CD14-positive monocyte (primary cell): ENCODE data around the gene PTK6. TPM values are rescaled to one million over a fixed set of nuclear protein-coding genes. Genes with fewer than 3 reads are reported as not detected.
A peak's percentile ranks its signal among the peaks of the same experiment; 100 is the strongest.

Experiments used
- DNase-seq, 3 donors: peaks; one replicate each; pipeline ENCODE4 v3.0.0-alpha.2; 2011 to 2022
- H2AFZ ChIP-seq: 2 replicates; pipeline ENCODE4 v1.6.0; 2012; ENCODE audit warnings: mild to moderate bottlenecking, low read depth, low read length, inconsistent platforms; ENCODE audit not compliant: insufficient read depth, poor library complexity, severe bottlenecking
- H3K27ac ChIP-seq, 2 donors: 1 replicate in 1 of 2; 2 replicates in 1 of 2; pipeline ENCODE4 v1.5.1; 2012 to 2013; ENCODE audit warnings: low read length in 2 of 2, control low read depth in 1 of 2, inconsistent platforms in 1 of 2, low read depth in 1 of 2, mild to moderate bottlenecking in 1 of 2
- H3K27me3 ChIP-seq, 2 donors: one replicate each; pipeline versions ENCODE4 v1.6.0 to v1.6.1; 2011 to 2013; ENCODE audit warnings: low read length in 2 of 2; ENCODE audit not compliant: control insufficient read depth in 2 of 2, insufficient read depth in 2 of 2
- H3K36me3 ChIP-seq, 2 donors: replicated peaks in 1 of 2; 1 replicate in 1 of 2; 2 replicates in 1 of 2; pipeline versions ENCODE4 v1.5.1 to v1.6.1; 2012 to 2013; ENCODE audit warnings: low read length in 2 of 2, control low read depth in 1 of 2, inconsistent platforms in 1 of 2, mild to moderate bottlenecking in 1 of 2; ENCODE audit not compliant: insufficient read depth in 2 of 2, control insufficient read depth in 1 of 2
- H3K4me1 ChIP-seq, 2 donors: 1 replicate in 1 of 2; 2 replicates in 1 of 2; pipeline versions ENCODE4 v1.5.1 to v1.6.1; 2012 to 2013; ENCODE audit warnings: low read length in 2 of 2, control low read depth in 1 of 2, inconsistent platforms in 1 of 2, mild to moderate bottlenecking in 1 of 2, moderate library complexity in 1 of 2; ENCODE audit not compliant: insufficient read depth in 2 of 2, control insufficient read depth in 1 of 2
- H3K4me2 ChIP-seq: replicated peaks from 2 replicates; pipeline ENCODE3; 2012; ENCODE audit warnings: low read length, moderate library complexity, mild to moderate bottlenecking; ENCODE audit not compliant: poor library complexity, severe bottlenecking; ENCODE audit errors: extremely low read depth
- H3K4me3 ChIP-seq, 3 experiments: fragments of 200-600 bp in 1 of 3; sonication (generic) in 1 of 3; replicated peaks in 1 of 3; 1 replicate in 2 of 3; 2 replicates in 1 of 3; pipeline ENCODE4 v1.5.1; 2011 to 2013; ENCODE audit warnings: low read length in 3 of 3, mild to moderate bottlenecking in 3 of 3, control low read depth in 2 of 3, low read depth in 2 of 3, inconsistent platforms in 1 of 3, moderate library complexity in 1 of 3
- H3K79me2 ChIP-seq: 2 replicates; pipeline ENCODE4 v1.6.0; 2012; ENCODE audit warnings: mild to moderate bottlenecking, control low read depth, inconsistent platforms, low read length, moderate library complexity; ENCODE audit not compliant: insufficient read depth
- H3K9ac ChIP-seq: 2 replicates; pipeline ENCODE4 v1.6.0; 2017; ENCODE audit warnings: low read length, mild to moderate bottlenecking; ENCODE audit not compliant: insufficient read depth, poor library complexity, severe bottlenecking
- H3K9me3 ChIP-seq, 2 donors: replicated peaks in 1 of 2; 1 replicate in 1 of 2; 2 replicates in 1 of 2; pipeline versions ENCODE4 v1.5.1 to v1.6.1; 2012 to 2013; ENCODE audit warnings: low read length in 2 of 2, control low read depth in 1 of 2; ENCODE audit not compliant: control insufficient read depth in 1 of 2, insufficient read depth in 1 of 2
- H4K20me1 ChIP-seq: 2 replicates; pipeline ENCODE4 v1.6.0; 2012; ENCODE audit warnings: mild to moderate bottlenecking, low read length, control low read depth, moderate library complexity; ENCODE audit not compliant: insufficient read depth
- H3K27ac Mint-ChIP-seq, 7 donors: one replicate each; pipeline ENCODE4 v1.8.0; 2020; ENCODE audit warnings: mild to moderate bottlenecking in 7 of 7, mixed read lengths in 7 of 7, moderate library complexity in 6 of 7, inconsistent platforms in 2 of 7
- H3K27me3 Mint-ChIP-seq, 3 donors: one replicate each; pipeline ENCODE4 v1.8.0; 2021 to 2022; ENCODE audit warnings: low read depth in 3 of 3, mild to moderate bottlenecking in 3 of 3, mixed read lengths in 3 of 3, moderate library complexity in 3 of 3, inconsistent platforms in 1 of 3
- H3K36me3 Mint-ChIP-seq, 2 donors: one replicate each; pipeline ENCODE4 v1.8.0; 2020; ENCODE audit warnings: mixed read lengths in 2 of 2, inconsistent platforms in 1 of 2, mild to moderate bottlenecking in 1 of 2
- H3K4me1 Mint-ChIP-seq: one replicate; pipeline ENCODE4 v1.8.0; 2020; ENCODE audit warnings: mild to moderate bottlenecking, mixed read lengths
- H3K4me3 Mint-ChIP-seq, 2 donors: one replicate each; pipeline ENCODE4 v1.8.0; 2020; ENCODE audit warnings: mild to moderate bottlenecking in 2 of 2, mixed read lengths in 2 of 2, moderate library complexity in 1 of 2
- H3K9me3 Mint-ChIP-seq, 7 donors: one replicate each; pipeline ENCODE4 v1.8.0; 2020 to 2022; ENCODE audit warnings: mixed read lengths in 7 of 7, mild to moderate bottlenecking in 6 of 7, moderate library complexity in 6 of 7, inconsistent platforms in 2 of 7
- WGBS: methylation state at CpG from one replicate; pipeline ENCODE4 v1.1.5; 2013; ENCODE audit warnings: missing lambda C conversion rate; ENCODE audit not compliant: insufficient coverage; 5-methylcytosine and 5-hydroxymethylcytosine counted together
- intact Hi-C, 2 donors: fragments of 100-400 bp; cut with micrococcal nuclease; formaldehyde crosslinking; loops; one replicate each; pipeline versions ENCODE4 v1.15.0 to v1.15.1; 2023
- polyA plus RNA-seq, 3 donors: library from polyadenylated mRNA; depleted of rRNA in 1 of 3; unstranded in 2 of 3; stranded (reverse) in 1 of 3; fragments of 300-500 nt in 2 of 3; fragments of >200 nt in 1 of 3; fragmentation: Illumina TruSeq in 2 of 3; gene quantifications; 1 replicate in 2 of 3; 2 replicates in 1 of 3; pipeline ENCODE4 v1.2.3, GENCODE V29; 2012 to 2021
- TF ChIP-seq, protein P1 (sequence below): fragments of 200-600 bp; IDR thresholded peaks from one replicate; pipeline ENCODE4 v1.8.0; 2022; ENCODE audit warnings: antibody characterized with exemption, mild to moderate bottlenecking

The PTK6 gene
- polyA plus RNA-seq, 3 donors: 0.66 to 4.1 (median 1.5) TPM

DNA sequence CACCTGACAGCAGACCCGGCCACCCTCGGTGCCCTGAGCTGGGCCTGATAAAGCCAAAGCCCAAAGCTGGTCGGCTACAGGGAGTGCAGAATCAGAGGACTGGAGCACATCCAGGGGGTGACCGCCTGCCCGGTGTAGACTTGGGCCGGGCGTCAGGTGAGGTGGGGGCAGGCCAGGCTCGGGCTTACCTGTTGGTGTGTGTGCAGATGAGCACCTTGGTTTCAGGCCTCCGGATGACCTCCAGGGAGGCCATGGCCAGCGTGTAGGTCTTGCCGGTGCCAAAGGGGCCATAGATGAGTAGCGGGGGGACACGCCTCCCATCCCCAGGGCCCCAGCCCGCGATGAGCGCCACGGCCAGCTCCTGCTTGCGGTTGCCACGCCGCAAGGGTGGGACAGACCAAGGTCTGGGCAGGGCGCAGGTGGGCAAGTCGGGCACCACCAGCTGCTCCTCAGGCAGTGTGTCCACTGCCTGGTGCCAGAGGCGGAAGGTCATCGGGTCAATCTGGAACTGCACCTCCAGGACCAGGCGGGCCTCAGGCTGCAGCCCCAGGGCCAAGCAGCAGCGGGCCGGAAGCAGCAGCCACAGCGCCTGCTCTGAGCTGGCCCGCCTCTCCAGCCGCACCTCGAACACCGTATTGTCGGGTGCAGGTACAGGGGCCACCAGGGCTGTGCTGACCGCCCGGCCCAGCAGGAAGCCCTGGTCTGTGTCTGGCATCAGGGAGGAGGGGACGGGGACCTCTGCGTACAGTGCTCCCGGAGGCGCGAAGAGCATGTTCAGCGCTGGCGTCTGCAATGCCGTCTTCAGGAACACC lies 31.2 kb upstream of the PTK6 start:
- H3K4me2 ChIP-seq: peak overlapping the region; percentile 91
- intact Hi-C loops: loop anchor here (2.0 to 10.0 kb wide), 4 partner anchors 44 to 326 kb away; partner anchors contain the start of genes DNAJC5 (in 1 of the 2) and GMEB2 (in 1 of the 2)
- WGBS: 21% methylated on average over 41 of the region's 43 CpGs

More for the DNA sequence above, 31.2 kb upstream of the PTK6 start:
- H3K27me3 ChIP-seq: peaks cover 0 to 74% of the 10 kb centered on the region in 2 donors
- peaks cover 8 to 32% (median 12%) of the 10 kb centered on the region in 7 donors for H3K9me3 Mint-ChIP-seq
- peaks cover 17 to 37% of the 10 kb centered on the region in 2 donors for H3K36me3 Mint-ChIP-seq
- H3K27ac Mint-ChIP-seq: peak overlapping the region; percentile 90 to 97 (median 97)
- peaks cover 39 to 46% of the 10 kb centered on the region in 2 donors for H3K4me1 ChIP-seq
- TF ChIP-seq, protein P1, sequence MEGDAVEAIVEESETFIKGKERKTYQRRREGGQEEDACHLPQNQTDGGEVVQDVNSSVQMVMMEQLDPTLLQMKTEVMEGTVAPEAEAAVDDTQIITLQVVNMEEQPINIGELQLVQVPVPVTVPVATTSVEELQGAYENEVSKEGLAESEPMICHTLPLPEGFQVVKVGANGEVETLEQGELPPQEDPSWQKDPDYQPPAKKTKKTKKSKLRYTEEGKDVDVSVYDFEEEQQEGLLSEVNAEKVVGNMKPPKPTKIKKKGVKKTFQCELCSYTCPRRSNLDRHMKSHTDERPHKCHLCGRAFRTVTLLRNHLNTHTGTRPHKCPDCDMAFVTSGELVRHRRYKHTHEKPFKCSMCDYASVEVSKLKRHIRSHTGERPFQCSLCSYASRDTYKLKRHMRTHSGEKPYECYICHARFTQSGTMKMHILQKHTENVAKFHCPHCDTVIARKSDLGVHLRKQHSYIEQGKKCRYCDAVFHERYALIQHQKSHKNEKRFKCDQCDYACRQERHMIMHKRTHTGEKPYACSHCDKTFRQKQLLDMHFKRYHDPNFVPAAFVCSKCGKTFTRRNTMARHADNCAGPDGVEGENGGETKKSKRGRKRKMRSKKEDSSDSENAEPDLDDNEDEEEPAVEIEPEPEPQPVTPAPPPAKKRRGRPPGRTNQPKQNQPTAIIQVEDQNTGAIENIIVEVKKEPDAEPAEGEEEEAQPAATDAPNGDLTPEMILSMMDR: no peak
- peaks cover 28 to 76% (median 51%) of the 10 kb centered on the region in 3 donors for H3K27me3 Mint-ChIP-seq
- peaks cover 26% of the 10 kb centered on the region for H3K4me1 Mint-ChIP-seq
- peaks cover 15 to 16% of the 10 kb centered on the region in 2 donors for H3K9me3 ChIP-seq
- H2AFZ ChIP-seq: no peak overlapping the region
- peaks cover 96% of the 10 kb centered on the region for H4K20me1 ChIP-seq
- peaks cover 25 to 47% of the 10 kb centered on the region in 2 donors for H3K36me3 ChIP-seq
- peaks cover 4% of the 10 kb centered on the region for H3K79me2 ChIP-seq
- H3K4me3 Mint-ChIP-seq: peak overlapping the region; percentile 76 to 87
- H3K4me3 ChIP-seq: peak overlapping the region; percentile 5 to 73 (median 43)
- peak in 2 of 3 donors; percentile 29 to 33 for DNase-seq
- H3K9ac ChIP-seq: peak overlapping the region; percentile 68
- peak overlapping the region; percentile 72 to 91 for H3K27ac ChIP-seq
